Ovary (tissue), 3 donors: Measurements from ENCODE around the gene GAS2L2.

ENCODE experiments used
- CTCF ChIP-seq, 3 donors: fragments of 450-650 bp in 2 of 3; fragments of 200-600 bp in 1 of 3; IDR thresholded peaks; one replicate each; pipeline versions ENCODE4 v1.5.1 to v1.8.0; 2016 to 2022; ENCODE audit warnings: antibody characterized with exemption in 3 of 3, mild to moderate bottlenecking in 1 of 3
- EP300 ChIP-seq: sonication (generic); formaldehyde crosslinking; IDR thresholded peaks from one replicate; pipeline ENCODE4 v1.6.1; 2017; ENCODE audit warnings: antibody characterized with exemption
- POLR2A ChIP-seq: fragments of 450-650 bp; IDR thresholded peaks from one replicate; pipeline ENCODE4 v1.6.1; 2017; ENCODE audit warnings: antibody characterized with exemption, mild to moderate bottlenecking, moderate library complexity
- donor health status: DM: no; HTN: no; CAD: no.

- no peak for TF ChIP-seq CTCF (IDR thresholded peaks at IDR 0.05)
- no peak for TF ChIP-seq EP300
- TF ChIP-seq POLR2A = no peak
Observed at GRCh38 chr17:35730400-35731005, 22.5 kb downstream of the GAS2L2 start.
